Esophagus muscularis mucosa (tissue), 4 donors: ENCODE data around the gene ANKRD11.
"Not testable (repeated sequence)": the region's sequence is repeated elsewhere in the genome, so short reads cannot be mapped to it uniquely, and the experiment has no call there.

ENCODE experiments used
- CTCF ChIP-seq, 3 experiments: fragments of 200-600 bp in 2 of 3; fragments of 450-650 bp in 1 of 3; sonication (generic) in 2 of 3; IDR thresholded peaks; one replicate each; pipeline ENCODE4 v1.5.1; 2017 to 2019; ENCODE audit warnings: antibody characterized with exemption in 3 of 3, mild to moderate bottlenecking in 2 of 3, moderate library complexity in 1 of 3
- EP300 ChIP-seq: sonication (generic); formaldehyde crosslinking; IDR thresholded peaks from one replicate; pipeline ENCODE4 v1.6.1; 2017; ENCODE audit warnings: antibody characterized with exemption
- POLR2A ChIP-seq: fragments of 450-650 bp; IDR thresholded peaks from one replicate; pipeline ENCODE4 v1.6.1; 2017; ENCODE audit warnings: antibody characterized with exemption, moderate library complexity, mild to moderate bottlenecking, low read depth
- POLR2AphosphoS5 ChIP-seq, 2 donors: sonication (generic); formaldehyde crosslinking; IDR thresholded peaks; one replicate each; pipeline ENCODE4 v1.6.1; 2017; ENCODE audit warnings: antibody characterized with exemption in 2 of 2

DNA sequence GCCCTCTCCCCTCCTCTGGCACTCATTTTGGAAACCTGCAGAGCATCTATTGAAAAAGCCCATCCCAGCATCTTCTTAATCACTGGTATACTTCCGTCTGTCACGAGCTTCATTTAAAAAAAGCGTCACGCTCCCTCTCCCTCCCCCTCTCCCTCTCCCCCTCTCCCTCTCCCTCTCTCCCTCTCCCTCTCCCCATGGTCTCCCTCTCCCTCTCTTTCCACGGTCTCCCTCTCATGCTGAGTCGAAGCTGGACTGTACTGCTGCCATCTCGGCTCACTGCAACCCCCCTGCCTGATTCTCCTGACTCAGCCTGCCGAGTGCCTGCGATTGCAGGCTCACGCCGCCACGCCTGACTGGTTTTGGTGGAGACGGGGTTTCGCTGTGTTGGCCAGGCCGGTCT lies 28.5 kb downstream of the ANKRD11 start:
- TF ChIP-seq CTCF (IDR thresholded peaks at IDR 0.05); EP300; POLR2AphosphoS5 (IDR thresholded peaks at IDR 0.05); POLR2A: not testable (repeated sequence)
